Type B pancreatic cell (in vitro differentiated cells): ENCODE measurements around the gene PSMA6. TPM values are rescaled to one million over a fixed set of nuclear protein-coding genes. Genes with fewer than 3 reads are reported as not detected.

Experiments
- DNase-seq: peaks from one replicate; pipeline ENCODE4 v3.0.0; 2021; ENCODE audit warnings: mixed read lengths; ENCODE audit not compliant: unreplicated experiment; ENCODE audit errors: extremely low spot score
- H3K27ac Mint-ChIP-seq: 2 replicates; pipeline ENCODE4 v1.8.0; 2021; ENCODE audit warnings: mild to moderate bottlenecking, mixed read lengths
- H3K27me3 Mint-ChIP-seq: 2 replicates; pipeline ENCODE4 v1.8.0; 2021; ENCODE audit warnings: mixed read lengths
- H3K36me3 Mint-ChIP-seq: 2 replicates; pipeline ENCODE4 v1.8.0; 2021; ENCODE audit warnings: mixed read lengths
- H3K4me1 Mint-ChIP-seq: one replicate; pipeline ENCODE4 v1.8.0; 2021; ENCODE audit warnings: mixed read lengths; ENCODE audit not compliant: unreplicated experiment
- H3K4me3 Mint-ChIP-seq: 2 replicates; pipeline ENCODE4 v1.8.0; 2021; ENCODE audit warnings: mild to moderate bottlenecking, mixed read lengths
- H3K9me3 Mint-ChIP-seq: 2 replicates; pipeline ENCODE4 v1.8.0; 2021; ENCODE audit warnings: mixed read lengths
- total RNA-seq: library from RNA; stranded (reverse); gene quantifications from 2 replicates; pipeline ENCODE4 v1.2.1, GENCODE V29; 2021; ENCODE audit warnings: low replicate concordance
- TF ChIP-seq, protein P1 (sequence below): fragments of 200-600 bp; sonication (generic); conservative IDR thresholded peaks from 2 replicates; pipeline ENCODE4 v1.5.0; 2021; ENCODE audit warnings: antibody characterized with exemption, mild to moderate bottlenecking

PSMA6 gene
- total RNA-seq, 1 donor from 2014 or later, result 172 TPM

DNA sequence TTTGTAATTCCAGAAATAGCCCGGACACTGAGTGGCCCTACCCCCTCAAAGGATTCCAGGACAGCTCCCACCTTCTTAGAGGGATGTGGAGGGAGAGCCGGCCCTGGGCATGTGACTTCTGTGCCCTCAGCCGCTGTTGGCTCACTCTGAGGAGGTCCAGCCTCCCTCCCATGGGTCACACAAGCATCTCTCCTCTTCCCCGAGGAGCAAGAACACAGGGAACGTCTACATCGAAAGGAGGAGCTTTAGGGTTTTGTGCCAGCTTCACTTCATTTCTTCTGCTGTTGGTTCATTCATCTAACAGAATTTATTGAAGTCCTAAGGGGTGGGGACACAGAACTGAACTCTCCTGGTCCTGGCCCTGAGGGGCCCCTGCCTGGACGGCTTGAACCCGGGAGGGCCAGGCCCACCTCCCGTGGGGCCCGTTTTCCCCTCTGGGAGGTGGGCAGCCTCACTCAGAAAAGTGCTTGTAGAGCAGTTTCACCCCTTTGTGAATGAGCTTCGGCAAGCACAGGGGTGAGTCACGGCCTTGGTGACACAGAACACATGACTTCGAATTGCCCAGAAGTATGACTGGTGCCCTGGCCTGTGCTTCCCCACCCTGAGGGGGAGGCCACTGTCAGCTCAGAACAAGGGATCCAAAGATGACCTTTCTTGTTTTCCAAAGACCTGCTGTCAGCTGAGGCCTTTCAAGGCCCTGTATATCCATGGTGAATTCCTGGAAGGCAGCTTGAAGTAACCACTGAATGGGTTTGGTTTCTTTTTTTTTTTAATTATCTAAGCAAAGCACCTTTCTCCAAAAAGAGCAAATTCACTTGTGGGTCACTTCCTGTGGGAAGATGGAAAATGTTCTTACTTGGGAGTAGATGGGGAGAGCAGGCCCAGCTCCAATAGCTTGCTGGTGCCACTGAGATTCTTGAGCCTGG lies 73.2 kb downstream of the PSMA6 start:
- Mint-ChIP-seq H3K4me3 (no peak overlapping the region), H3K4me1 (peaks cover 6% of the 10 kb centered on the region), H3K9me3 (no peaks in the 10 kb centered on the region), H3K36me3 (no peaks in the 10 kb centered on the region), H3K27me3 (no peaks in the 10 kb centered on the region), H3K27ac (peak overlapping the region; percentile 70)
- TF ChIP-seq, protein P1, sequence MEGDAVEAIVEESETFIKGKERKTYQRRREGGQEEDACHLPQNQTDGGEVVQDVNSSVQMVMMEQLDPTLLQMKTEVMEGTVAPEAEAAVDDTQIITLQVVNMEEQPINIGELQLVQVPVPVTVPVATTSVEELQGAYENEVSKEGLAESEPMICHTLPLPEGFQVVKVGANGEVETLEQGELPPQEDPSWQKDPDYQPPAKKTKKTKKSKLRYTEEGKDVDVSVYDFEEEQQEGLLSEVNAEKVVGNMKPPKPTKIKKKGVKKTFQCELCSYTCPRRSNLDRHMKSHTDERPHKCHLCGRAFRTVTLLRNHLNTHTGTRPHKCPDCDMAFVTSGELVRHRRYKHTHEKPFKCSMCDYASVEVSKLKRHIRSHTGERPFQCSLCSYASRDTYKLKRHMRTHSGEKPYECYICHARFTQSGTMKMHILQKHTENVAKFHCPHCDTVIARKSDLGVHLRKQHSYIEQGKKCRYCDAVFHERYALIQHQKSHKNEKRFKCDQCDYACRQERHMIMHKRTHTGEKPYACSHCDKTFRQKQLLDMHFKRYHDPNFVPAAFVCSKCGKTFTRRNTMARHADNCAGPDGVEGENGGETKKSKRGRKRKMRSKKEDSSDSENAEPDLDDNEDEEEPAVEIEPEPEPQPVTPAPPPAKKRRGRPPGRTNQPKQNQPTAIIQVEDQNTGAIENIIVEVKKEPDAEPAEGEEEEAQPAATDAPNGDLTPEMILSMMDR, result no peak
- no peak for DNase-seq

DNA sequence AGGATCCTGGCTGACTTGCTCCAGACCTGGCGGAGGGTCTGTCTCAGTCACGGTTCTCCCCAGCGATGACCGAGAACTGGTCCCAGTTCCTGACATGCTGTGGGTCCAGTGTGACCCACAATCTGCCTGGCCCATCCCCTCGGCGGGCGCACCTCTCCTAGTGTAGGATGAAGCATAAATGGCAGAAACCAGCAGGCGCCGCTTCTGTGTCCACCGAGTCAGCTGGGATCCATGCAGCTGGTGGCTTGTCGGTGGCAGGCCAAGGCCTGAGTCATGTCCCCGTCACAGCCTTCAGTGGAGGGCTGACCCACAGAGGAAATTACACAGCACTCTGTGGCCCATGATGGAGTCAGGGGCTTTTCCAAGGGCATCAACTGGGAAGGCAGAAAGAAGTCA lies 73.9 kb downstream of the PSMA6 start:
- peak overlapping the region; percentile 70 for H3K27ac Mint-ChIP-seq
- H3K9me3 Mint-ChIP-seq, result peaks cover 5% of the 10 kb centered on the region
- peaks cover under 1% of the 10 kb centered on the region for H3K36me3 Mint-ChIP-seq

DNA sequence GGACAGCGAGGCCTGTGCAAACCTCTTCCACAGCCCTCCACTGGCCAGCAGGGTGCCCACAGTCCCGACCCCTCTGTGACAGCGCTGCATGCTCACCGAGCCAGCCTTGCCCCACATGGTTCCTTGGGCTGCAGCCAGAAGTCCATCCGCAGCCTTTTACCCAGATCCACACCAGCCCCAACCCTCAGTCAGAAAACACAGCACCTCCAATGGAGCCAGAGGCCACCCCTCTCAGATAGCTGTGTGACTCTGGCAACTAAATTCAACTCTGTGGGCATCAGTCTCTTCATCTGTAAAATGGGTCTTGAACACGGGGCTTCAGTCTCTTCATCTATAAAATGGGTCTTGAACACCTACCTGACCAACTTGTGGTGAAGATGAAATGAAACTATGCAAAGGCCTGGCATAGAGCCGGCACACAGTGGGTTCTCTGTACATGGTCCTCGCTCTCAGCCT lies 74.4 kb downstream of the PSMA6 start:
- H3K27me3 Mint-ChIP-seq, result no peaks in the 10 kb centered on the region
- peaks cover 8% of the 10 kb centered on the region for H3K9me3 Mint-ChIP-seq
- H3K36me3 Mint-ChIP-seq, result peaks cover 3% of the 10 kb centered on the region
- no peak overlapping the region for H3K27ac Mint-ChIP-seq
- H3K4me3 Mint-ChIP-seq, result no peak overlapping the region
- DNase-seq, result no peak
- TF ChIP-seq, protein P1, result no peak
- peaks cover 6% of the 10 kb centered on the region for H3K4me1 Mint-ChIP-seq

More for the DNA sequence above, 73.9 kb downstream of the PSMA6 start:
- H3K4me1 Mint-ChIP-seq, result peaks cover 6% of the 10 kb centered on the region
- DNase-seq, result no peak
- no peaks in the 10 kb centered on the region for H3K27me3 Mint-ChIP-seq
- TF ChIP-seq, protein P1, result no peak
- H3K4me3 Mint-ChIP-seq, result no peak overlapping the region

DNA sequence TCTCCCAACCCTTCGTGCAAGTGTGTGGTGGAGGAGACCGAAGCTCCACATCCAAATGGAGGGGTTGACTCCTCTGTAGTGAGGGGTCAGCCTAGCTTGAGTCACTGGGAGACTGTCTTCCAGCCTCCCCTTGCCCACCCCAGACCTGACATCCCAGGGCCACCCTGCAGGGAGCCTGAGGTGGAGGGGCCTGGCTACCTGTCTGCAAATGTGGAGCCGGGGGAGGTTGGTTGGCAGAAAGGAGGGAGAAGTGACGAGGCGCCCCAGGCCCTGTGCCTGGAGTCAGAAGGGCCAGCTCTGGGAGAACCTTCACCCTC lies 74.8 kb downstream of the PSMA6 start:
- peaks cover 6% of the 10 kb centered on the region for H3K4me1 Mint-ChIP-seq
- TF ChIP-seq, protein P1, result no peak
- no peak overlapping the region for H3K27ac Mint-ChIP-seq
- H3K27me3 Mint-ChIP-seq, result no peaks in the 10 kb centered on the region
- H3K36me3 Mint-ChIP-seq, result peaks cover 3% of the 10 kb centered on the region
- no peak for DNase-seq
- no peak overlapping the region for H3K4me3 Mint-ChIP-seq
- H3K9me3 Mint-ChIP-seq, result peaks cover 8% of the 10 kb centered on the region

Other genes with a start within 250 kb of the PSMA6 start
- gene FAM177A1, start 246.1 kb upstream of the PSMA6 start, total RNA-seq, result 37.7 and 58.4 TPM in 2 replicates
- 25.2 and 29.0 TPM in 2 replicates for gene PPP2R3C, start 170.4 kb upstream of the PSMA6 start, total RNA-seq
- gene PRORP, start 169.8 kb upstream of the PSMA6 start, total RNA-seq, result 29.1 and 33.9 TPM in 2 replicates
- 63.4 and 132 TPM in 2 replicates for gene NFKBIA, start 112.4 kb downstream of the PSMA6 start, total RNA-seq
- gene INSM2, start 241.8 kb downstream of the PSMA6 start, total RNA-seq, result 0.12 and 0.26 TPM in 2 replicates